NCI-H2171 treated with DMSO at 0.1 percent for 48 hours (cell line): Measurements from ENCODE around the gene FAM184B.

Experiments used
- DNase-seq: peaks from one replicate; lab custom pipeline; 2025; lab: John Stamatoyannopoulos, UW

Gene FAM184B

DNA sequence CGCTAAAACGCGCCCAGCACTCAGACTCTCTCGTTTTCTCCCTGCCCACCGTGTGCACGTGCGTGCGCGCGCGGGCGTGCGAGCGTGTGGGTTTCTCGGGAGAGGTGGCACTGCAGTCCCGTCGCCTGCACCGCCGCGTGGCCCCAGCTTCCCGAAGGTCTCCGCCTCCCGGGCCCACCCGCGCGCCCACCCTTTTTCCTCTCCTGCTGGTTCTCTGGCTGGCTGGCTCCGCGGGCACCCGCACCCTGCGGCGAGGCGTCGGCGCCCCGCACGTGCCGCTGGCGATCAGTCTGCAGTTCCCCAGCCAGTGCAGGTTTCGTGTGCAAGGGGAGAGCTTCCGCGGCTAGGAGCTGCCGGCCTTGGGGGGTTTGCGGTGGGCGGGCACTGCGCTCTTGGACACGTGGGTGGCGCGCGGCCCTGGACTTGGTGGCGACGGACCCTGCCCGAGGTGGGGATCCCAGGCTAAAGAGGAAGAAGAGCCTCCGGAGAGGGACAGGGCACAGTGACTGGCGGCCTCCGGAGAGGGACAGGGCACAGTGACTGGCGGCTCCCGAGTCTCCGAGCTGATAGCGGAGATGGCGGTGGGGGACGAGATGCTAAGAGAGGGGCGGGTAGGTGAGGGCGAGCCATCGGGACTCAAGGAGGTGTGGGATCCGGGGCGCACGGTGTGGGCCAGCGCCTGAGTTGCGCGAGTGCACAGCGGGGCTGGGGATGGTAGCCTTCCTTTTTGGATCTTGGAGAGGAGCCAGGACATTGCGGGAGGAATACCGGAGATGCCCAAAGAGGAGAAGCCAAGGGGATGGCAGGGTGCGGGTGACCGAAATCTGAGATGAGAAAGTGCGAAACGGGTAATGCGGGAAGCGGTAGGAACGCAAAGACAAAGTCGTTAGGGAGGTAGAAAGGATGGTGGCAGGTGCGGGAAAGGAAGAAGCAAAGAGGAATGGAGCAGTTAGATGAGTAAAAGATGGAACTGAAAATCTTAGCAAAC, at the start of gene FAM184B:
Gene FAM184B, minus strand, starts transcription at position 322 of the 988 bp plus-strand sequence. CDS start 322 bp downstream, outside the sequence.
- DNase-seq, result peak; percentile 25

DNA sequence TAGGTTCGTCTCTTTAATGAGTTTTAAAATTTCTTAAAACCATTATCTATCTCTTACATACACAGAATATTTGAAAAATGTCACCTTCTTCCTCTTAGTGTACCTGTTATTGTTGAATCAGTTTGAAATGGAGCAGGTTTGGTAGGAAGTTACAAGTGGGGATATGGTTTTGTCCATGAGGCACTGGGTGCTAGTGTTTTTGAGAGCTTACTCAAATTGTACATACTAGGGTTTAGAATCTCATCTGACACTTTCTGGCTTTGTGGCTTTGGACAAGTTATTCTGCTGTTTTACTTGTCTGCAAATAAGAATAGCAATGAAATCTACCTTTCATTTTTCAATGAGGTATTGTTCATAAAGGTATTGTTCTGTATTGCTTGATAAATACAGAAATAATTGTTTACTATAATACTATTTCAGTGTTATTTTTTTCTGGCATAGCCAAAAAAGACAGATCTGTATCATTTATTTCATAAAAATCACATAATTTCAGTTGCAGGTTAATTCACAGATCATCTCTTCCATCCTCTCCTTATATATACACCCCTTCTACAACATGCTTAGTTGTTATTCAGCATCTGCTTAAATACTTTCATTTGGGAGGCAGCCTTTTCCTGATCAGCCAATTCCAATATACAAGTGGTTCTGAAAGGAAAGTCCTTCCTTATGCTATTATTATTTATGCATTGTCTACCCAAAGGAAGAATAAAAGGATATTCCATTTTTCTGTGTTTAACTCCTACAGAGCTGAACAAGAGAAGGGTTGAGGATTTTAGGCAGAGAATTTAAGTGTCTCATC, 42.6 kb upstream of the FAM184B start:
- no peak for DNase-seq

DNA sequence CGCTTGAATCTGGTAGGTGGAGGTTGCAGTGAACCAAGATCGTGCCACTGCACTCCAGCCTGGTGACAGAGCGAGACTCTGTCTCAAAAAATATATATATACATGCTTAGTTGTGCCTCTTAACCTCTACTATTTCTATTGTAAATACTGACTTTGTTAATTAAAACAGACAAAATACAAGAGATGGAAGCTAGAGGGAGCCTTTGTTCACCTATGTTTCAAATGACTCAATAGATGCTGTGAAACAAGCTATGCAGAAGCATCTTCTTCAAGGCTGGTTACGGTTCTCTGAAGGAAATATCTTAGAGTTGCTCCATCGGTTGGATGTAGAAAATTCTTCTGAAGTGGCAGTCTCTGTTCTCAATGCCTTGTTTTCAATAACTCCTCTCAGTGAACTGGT, 35.6 kb upstream of the FAM184B start:
- DNase-seq, result peak; percentile 10

DNA sequence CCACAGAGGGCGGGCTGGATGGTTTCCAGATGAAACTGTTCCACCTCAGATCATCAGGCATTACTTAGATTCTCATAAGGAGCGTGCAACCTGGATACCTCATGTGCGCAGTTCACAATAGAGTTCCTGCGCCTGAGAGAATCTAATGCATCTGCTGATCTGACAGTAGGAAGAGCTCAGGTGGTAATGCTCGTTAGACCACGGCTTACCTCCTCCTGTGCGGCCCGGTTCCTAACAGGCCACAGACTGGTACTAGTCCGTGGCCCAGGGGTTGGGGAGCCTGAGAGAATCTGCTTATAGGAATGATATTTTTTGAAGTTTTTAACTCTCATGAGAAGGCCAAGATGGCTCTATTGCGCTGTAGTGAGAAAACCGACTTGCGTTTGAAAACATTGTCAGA, 34.7 kb upstream of the FAM184B start:
- DNase-seq, result no peak

DNA sequence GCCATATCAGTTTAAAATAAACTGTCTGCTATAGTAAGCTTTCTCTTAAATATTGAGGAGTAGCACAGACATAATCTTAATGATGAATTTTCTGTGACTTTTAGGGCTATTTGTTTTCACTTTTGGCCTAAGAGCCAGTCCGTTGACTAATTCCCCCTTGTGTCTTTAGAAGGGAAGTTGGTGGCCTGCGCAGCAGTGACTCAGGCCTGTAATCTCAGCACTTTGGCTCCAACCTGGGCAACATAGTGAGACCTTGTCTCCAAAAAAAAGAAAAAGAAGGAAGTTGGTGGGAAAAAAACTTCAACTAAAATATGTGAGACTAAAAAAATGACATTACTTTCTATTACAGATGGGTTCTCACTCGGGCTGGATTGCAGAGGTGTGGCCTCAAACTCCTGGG, 32.7 kb upstream of the FAM184B start:
- DNase-seq, result no peak

DNA sequence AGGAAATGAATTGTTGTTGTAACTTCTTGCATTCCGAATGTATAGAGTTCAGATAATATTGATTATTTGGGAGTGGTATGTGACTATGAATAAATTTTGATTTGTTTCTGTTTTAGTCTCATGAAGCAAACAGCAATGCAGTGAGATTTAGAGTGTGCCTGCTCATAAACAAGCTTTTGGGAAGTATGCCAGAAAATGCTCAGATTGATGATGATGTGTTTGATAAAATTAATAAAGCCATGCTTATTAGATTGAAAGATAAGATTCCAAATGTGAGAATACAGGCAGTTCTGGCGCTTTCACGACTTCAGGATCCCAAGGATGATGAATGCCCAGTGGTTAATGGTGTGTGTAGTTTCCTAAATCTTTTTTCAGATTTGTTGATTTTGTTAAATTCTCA, 31.4 kb upstream of the FAM184B start:
- DNase-seq, result no peak

DNA sequence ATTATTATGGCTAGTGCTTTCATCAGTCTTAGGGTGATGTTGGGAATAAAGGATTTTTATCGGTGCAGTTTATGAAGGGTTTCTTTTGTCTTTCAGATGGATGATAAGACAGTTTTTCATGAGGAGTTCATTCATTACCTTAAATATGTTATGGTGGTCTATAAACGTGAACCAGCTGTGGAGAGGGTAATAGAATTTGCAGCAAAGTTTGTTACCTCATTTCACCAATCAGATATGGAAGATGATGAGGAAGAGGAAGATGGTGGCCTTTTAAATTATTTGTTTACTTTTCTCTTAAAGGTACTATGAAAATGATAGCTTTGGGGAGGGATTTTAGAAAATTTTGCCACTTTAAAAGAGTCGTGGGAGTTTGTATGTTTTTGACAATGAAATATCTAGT, 30.7 kb upstream of the FAM184B start:
- no peak for DNase-seq

DNA sequence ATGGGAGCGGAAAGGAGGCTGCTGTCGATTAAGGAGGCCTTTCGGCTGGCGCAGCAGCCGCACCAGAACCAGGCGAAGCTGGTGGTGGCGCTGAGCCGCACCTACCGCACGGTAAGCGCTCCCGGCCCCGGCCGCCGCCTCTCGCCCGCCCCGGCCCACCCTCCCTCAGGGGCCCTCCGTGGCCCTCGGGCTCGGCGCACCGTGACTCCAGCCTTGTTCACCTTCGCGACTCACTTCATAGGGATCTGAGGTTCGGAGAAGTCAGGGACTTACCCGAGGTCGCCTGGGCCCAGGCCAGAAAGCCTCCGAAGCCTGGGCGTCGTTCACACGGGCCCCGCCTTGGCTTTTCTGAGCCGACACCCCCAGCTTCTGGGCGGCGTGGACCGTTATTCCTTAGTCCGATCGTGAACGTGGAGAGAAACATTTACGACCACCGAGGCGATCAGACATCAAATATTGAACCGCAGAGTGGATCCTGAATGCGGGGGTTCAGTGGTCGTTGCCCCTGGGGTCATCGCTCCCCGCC, 29.7 kb upstream of the FAM184B start:
- DNase-seq, result no peak

DNA sequence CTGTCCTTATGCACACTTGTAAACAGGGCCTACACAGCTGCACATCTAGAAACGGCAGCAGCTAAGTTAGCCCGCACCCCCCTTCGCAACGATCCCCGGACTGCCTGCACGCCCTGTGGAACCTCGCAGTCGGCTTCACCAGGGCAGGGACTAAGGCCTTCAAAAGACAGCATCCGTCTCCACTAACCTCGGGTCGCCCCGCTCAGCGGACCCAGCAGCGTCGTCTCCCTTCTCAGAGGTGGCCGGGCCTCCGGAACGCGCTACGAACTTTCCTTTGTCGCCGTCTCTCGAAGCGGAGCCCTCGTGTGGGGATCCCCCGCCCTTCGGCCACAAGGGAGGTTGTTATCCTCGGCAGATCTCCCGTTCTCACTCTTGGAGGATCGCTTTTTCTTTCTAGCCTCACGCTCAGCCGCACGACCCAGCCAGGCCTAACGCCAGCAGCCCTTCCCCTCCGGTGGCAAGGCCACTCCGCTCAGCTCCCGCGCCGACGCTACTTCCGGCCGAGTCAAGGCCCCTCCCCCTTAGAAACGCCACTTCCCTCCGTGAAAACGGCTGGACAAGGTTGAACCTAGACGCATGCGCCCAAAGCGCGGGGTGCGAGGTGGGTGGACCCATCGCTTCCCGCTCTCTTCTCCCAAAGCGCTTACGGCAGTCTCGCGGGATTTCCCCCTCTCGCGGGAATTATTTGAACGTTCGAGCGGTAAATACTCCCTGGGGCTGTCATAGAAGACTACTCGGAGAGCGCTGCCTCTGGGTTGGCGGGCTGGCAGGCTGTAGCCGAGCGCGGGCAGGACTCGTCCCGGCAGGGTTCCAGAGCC, 29.0 kb upstream of the FAM184B start, which contains the start of the genes DCAF16 and NCAPG:
Gene DCAF16, minus strand, starts transcription at position 498 of the 818 bp plus-strand sequence. CDS start 6,616 bp downstream, outside the sequence.
Gene NCAPG, plus strand, starts transcription at position 720 of the 818 bp plus-strand sequence. CDS start 99 bp downstream, outside the sequence.
- peak; percentile 91 for DNase-seq

DNA sequence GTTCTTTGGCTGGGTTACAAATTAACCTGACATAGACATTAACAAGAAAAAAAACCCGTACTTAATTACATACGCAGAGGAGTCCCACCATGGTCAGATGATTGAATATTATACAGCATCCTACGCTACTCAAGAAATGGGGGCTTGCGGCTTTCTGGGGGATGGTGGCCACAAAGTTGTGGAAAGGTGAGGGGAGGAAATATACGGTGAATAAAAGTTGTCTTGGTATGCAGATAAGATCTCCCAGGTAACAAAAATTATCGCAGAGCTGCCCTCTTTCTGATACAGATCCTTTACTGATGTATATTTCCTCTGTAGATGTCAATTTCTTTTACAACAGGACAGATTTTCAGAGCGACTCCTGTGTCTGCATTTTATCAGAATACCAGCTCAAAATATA, 28.2 kb upstream of the FAM184B start:
- DNase-seq, result no peak

DNA sequence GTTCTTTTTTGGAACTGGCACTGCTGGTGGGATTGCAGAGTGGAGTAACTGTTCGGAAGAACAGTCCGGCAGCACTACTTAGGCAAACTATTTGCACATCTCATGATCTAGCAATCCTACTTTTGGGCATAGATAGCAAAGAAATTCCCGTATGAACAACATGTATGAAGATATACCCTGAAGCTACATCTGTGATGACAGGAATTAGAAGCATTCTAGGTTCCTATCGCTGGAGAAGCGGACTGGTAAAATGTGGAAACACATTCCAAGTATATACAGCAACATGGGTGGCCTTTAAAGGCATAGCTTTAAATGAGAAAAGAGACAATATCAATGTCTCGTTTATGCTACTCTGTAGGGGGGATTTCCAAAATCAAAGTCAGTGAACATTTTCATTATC, 26.0 kb upstream of the FAM184B start:
- DNase-seq, result no peak

DNA sequence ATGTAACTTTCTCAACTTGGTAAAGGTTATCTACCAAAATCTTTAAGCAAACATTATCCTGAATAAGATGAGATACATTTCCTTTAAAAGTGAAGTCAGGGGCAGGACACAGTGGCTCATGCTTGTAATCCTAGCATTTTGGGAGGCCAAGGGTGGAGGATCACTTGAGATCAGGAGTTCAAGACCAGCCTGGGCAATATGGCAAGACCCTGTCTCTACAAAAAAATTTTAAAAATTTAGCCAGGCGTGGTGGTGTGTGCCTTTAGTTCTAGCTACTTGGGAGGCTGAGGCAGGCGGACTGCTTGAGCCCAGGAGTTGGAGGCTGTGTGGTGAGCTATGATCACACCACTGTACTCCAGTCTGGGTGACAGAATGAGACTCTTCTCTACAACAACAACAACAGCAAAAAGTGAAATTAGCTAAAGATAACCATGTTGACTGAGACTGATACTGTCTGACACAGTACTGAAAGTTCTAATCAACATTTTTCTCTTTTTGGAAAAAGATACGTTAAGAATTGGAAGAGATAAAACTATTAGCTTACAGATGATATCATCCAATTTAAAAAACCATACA, 24.2 kb upstream of the FAM184B start:
- no peak for DNase-seq

DNA sequence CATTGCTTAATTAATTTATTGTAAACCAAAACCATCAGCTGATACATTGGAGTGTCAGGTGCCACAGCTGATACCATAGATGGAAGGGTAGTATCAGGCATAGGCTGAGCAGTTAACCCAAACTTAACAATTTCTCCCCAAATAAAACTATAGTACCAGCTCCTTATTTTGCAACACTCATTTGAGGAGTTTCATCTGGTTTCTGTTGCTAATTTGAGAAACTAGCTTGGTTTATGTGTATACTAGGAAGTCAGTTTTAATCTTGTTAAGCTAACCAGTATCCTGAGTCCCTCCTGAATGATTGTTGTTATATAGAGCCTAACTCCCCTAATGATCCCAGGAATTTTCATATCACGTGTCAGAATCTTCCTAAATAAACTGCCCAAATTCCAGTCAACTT, 16.4 kb upstream of the FAM184B start:
- no peak for DNase-seq

DNA sequence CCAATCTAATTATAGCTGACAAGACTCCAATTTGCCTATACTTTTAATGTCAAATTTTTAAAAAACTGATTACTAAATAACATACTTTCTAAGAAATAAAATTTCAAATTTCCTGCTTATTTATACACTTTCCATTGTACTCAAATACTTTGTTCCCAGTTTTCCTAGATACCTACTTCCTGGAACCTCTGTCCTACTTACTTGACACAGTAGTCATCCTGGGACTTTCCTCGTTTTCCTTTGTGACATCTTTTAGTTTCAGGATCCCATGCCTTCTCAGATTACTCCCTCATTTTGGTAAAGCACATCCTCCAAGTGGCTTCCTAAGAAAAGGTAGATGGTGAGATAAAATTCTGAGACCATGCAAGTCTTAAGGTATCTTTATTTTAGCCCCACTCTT, 13.3 kb upstream of the FAM184B start:
- no peak for DNase-seq

DNA sequence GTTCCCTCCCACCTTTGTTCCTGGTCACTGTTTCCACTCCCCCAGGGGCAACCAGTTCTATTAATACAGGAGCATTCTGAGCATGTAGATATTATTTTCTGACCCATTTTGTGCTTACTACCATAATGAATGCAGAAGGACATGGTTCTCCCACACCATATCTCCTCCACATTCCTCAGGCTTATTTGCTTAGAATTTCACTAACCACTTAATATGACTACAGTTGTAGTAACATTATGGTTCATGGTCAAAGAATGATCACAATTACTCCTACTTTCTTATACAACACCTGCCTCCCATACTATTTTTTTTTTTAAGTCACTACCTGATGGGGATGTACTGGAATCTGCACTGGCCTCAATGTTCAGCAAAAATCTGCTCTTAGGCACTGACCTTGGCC, 7.5 kb upstream of the FAM184B start:
- DNase-seq, result no peak

DNA sequence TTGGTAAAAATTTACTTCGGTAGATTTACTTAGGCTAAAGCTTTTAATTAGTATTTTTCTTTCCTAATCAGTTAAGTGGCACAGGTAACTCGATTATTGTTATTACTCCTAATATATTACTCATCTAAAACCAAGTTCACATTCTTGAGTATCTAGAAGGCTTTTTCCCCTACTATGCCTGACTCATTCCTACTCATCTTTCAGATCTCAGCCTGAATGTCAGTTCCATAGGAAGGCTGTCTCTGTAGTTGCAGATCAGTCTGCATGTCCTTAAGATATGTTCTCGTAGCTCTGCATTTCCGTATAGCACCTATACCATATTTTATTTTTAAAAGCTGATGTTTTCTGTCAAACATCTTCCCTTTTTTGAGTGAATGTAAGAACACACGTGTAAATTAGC, 5.9 kb upstream of the FAM184B start:
- DNase-seq, result no peak

DNA sequence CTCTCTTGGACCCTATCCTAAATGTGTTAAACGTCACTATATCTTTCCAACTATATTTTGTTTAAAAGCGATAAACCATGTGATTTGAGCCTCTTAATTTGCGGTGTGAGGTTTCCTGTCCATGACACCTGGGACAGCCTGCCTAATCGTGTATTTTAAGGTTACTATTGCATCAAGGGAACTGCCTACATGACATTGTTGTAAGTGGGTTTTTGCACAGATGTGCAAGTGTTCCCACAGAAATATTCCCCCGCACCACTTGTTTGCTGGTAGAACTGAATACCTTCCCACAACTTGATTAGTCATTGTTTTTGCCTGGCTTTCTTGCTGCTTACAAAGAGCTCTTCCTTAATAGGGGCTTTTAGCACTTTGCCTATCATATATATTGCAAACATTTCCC, 5.1 kb upstream of the FAM184B start:
- DNase-seq, result no peak

DNA sequence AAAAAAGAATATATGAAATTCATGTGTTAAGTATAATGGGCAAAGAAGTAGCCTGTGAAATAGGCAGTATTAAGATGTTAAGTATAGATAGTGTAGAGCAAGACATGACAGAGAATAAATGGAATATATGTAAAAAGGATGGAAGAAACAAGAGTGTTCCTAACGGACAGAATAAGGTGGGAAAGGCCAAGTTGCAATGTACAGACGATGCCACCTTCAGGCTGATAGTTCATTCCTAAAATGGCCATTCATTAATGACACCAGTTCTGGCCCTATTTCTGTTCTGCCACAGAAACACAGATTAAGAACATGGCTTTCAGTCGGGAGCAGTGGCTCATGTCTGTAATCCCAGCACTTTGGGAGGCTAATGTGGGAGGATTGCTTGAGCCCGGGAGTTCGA, 4.4 kb upstream of the FAM184B start:
- peak; percentile 18 for DNase-seq

DNA sequence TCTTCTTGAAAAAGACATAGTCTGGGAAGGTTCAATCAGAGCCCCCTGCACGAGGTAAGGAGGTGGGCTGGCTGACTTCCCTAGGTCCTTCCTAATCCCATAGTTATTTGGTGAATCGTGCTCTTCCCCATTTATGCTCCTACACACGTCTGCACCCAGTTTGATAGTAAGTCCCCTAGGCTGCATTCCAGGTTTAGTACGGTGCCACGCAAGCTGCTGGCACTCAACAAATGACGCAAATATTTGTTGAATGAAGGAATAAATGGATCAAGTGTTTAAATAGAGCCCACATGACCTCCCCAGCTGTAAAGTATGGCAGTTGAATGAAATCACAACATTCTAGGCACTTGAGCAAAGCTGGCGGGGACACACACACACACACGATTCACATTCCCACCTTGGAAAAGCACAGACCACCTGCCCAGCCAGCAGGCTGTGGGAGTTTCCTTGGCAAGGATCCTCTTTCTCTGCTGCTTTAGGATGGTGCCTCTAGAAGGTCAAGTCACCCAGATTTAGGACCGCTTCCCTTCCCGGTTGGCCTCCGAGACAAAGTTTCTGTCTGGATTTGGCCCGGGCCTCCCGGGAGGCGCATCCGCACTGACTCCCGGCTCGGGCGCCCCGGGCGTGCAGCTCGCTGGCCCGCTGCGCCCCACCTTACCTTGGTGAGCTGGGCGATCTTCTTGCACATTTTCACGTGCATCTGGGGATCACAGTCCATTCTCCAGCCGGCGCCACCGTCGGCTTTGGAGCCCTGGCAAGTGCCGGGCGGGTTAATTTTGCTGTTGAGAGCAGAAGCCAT, 721 bp downstream of the FAM184B start:
- DNase-seq, result peak; percentile 27

DNA sequence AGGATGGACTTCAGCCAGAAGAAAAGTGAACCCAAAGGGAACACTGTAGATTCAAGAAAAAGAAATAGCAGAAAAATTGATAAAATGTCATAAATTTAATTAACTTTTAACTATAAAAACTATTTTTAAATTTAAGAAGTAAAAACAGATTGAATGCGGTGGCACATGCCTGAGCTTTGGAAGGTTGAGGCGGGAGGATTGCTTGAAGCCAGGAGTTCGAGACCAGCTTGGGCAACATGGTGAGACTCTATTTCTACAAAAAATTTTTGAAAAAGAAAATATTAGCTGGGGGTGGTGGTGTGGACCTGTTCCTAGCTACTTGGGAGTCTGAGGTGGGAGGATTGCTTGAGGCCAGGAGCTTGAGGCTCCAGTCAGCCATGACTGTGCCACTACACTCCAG, 3.0 kb downstream of the FAM184B start:
- no peak for DNase-seq
